HG03175 (cell line): Measurements from ENCODE around the gene TMEM198.
A peak's percentile ranks its signal among the peaks of the same experiment; 100 is the strongest.

ENCODE experiments used
- ATAC-seq: cut with Tn5 transposase; IDR thresholded peaks from one replicate; pipeline ENCODE4 v1.9.1; 2021; ENCODE audit warnings: mild to moderate bottlenecking, moderate library complexity; ENCODE audit not compliant: unreplicated experiment

Gene TMEM198

DNA sequence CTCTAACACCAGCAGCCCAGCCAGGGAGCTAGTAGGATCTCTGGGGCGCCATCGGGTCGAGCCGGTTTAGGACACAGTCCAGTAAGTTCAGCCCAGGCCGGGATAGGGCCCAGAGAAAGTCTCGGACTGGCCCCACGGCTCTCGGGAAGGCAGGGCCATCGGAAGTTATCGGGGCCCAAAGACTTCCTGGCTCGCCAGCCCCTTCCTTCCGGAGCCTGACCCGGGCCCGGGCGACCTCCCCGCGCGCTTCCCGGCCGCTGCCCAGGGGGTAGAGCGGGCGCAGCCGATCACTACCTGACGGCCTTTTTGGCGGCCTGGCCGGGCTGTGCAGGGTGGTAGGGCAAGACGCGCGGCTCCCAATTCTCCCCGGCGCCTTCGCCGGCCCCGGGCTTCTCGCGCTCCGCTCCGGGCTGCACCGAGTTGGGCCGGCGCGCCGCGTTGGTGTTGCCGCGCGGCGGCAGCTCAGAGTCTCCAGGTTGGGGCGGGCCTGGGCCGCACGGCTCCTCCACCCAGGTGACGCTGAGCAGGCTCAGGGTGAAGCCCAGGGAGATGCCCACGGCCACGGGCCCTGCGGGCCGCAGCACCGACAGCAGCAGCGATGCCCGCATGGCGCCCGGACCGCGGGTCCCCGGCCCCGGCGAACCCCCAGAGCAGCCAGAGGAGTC lies 765 bp upstream of the TMEM198 start:
- ATAC-seq: peak; percentile 41

DNA sequence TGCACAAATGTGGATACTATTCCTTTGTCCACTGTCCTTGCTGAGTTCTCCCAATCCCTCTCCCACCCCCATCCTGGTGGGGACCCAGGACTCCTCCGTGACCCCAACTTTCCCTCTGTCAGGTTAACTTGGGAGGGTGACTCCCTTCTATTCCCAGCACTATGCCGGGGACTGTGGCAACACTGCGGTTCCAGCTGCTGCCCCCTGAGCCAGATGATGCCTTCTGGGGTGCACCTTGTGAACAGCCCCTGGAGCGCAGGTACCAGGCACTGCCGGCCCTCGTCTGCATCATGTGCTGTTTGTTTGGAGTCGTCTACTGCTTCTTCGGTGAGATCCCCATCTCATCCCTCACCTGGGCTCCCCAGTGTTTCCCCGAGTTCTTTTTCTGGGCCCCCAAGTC lies 739 bp downstream of the TMEM198 start:
- no peak for ATAC-seq

DNA sequence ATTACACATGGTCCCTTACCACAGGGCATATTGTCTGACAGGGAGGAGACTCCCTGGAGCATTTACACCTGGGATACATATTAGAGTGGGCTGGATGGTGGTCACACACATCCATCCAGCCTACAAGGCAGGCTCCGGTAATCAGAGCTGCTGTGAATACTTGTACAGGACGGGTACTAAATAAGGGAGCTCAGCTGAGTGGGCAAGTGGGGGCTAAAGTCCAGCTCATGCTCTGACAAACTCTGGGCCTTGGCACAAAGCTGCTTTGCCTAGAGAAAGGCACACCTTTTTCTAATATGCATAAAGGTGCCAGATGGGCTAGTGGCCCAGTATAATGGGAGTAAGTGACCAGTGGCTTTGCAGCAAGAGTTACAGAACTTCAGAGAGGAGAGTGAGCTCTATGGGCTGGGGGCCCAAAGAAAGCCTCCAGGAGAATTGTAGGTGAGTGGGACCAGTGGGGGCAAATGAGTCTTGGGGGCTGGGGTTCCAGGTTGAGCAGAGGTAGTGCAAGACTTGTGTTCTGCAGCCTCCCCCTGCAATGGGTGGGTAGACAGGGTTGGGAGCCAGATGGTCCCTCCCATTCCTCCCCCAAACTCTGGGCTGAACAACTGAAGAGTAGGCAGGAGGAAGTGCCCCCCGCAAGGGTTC lies 1.6 kb downstream of the TMEM198 start:
- ATAC-seq: no peak

DNA sequence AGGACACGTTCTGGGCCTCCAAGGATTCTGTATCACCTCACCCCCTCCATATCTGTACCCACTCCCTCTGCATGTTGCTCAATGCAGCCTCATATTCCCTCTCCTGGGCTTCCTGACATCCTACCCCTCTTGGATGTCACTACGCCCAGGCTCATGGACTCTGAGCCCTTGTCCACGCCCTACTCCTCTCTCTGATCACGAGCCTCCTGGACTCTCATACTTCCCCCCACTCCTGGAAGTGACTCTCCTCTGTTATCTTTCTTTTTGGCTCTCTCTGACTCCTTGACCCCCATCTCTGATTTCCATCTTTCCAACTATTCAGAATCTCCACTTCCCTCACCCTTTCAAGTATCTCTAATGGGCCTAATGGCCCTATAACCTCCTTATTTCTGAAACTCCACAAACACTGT lies 2.1 kb downstream of the TMEM198 start:
- no peak for ATAC-seq

DNA sequence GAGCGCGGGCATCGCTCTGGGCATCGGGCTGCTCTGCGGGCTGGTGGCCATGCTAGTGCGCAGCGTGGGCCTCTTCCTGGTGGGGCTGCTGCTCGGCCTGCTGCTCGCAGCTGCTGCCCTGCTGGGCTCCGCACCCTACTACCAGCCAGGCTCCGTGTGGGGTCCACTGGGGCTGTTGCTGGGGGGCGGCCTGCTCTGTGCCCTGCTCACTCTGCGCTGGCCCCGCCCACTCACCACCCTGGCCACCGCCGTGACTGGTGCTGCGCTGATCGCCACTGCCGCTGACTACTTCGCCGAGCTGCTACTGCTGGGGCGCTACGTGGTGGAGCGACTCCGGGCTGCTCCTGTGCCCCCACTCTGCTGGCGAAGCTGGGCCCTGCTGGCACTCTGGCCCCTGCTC lies 3.8 kb downstream of the TMEM198 start:
- ATAC-seq: no peak

DNA sequence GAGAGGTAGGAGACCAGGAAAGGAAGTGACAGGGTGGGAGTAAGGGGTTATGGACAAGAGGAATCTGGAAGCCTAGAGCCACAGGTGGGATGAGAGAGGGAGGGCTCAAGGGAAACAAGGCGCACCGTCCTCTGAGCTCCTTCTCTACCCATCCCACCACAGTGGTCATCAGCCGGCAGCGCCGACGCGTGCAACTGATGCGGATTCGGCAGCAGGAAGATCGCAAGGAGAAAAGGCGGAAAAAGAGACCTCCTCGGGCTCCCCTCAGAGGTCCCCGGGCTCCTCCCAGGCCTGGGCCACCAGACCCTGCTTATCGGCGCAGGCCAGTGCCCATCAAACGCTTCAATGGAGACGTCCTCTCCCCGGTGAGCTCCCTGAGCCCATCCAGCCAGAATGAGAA lies 5.2 kb downstream of the TMEM198 start:
- ATAC-seq: no peak

DNA sequence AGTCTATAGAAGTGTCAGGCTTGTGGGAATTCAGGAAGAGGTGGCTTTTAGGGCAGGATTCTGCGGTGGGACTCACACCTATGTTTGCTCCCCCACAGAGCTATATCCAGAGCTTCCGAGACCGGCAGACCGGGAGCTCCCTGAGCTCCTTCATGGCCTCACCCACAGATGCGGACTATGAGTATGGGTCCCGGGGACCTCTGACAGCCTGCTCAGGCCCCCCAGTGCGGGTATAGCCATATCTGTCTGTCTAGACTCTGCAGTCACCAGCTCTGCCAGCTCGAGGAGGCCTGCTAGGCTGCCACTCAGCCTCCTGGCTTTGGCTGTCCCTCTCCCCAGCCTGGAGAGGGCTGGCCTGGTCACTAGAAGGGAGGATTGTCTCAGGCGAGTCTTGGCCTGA lies 5.8 kb downstream of the TMEM198 start:
- no peak for ATAC-seq

DNA sequence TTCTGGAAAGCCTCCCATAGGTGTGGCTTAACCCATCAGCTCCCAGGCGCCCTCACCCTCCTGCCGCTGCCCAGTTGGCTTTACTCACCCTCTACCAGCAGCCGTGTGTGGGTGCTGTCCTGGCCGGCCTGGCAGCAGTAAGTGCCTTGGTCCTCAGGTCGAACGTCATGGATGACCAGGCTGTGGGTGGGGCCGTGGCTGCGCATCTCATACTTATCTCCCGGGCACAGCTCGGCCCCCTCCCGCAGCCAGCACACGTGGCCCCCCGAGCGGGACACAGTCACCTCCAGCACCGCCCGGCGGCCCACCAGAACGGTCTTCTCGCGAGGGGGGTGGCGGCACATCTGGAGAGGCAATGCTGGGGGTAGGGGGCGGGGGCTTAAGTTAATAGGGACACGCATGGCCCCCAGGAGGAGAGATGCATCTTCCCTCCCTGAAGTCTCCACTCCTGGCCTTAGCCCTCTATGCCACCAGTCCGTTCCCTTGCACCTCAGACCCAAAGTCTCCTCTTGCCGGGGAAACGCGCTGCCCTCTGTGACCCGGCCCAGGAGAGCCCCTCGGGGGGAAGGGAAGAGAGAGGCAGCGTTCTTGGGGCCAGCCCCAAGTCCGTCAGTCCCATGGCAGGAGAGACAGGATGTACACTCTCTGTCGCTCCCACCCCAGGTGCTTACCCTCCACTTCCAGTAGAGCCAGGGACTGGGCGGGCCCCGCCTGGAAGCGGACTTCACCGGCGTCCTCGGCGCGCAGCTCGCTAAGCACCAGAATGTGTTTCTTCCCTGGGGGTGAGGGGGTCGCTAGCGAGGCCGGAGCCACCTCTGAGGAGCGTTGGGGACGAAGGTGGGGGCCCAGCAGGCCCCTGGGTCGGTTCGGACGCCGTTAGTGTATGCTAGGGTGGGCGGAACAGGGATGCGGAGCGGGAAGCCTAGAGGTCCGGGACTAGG lies 7.9 kb downstream of the TMEM198 start:
- ATAC-seq: peak; percentile 15

DNA sequence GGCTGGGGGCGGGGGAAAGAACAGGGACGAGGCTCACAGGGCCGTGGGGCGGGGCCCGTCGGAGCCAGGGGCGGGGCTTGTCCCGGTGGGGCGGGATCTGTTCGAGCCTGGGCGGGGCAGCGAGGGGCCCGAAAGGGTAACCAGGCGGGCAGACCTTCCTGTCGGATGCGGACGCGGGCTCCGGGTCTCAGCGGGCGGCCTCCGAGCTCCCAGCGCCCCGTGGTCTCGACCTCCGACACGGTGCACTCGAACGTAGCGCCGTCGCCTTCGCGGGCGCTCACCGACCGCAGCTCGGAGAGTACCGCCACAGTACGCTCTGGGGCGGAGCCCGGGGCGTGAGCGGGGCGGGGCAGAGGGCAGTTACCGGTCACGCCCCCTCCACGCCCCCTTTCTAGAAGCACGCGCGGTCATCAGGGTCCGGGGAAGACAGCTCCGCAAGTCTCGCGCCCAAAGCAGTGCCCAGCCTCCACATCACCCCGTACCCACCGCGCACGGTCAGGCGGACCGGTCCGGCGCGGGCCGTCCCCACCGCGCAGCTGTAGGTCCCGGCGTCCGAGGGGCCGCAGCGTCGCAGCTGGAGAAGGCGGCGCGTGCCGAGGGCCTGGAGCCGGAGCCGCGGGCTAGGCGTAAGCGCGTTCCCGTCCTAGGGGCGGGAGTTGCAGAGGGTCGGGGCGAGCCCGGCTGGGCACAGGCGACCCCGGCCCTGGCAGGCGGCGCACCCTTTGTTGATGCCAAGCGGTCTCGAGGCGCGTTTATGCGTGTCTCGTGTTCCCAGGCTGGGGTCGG lies 8.7 kb downstream of the TMEM198 start:
- peak; percentile 87 for ATAC-seq

DNA sequence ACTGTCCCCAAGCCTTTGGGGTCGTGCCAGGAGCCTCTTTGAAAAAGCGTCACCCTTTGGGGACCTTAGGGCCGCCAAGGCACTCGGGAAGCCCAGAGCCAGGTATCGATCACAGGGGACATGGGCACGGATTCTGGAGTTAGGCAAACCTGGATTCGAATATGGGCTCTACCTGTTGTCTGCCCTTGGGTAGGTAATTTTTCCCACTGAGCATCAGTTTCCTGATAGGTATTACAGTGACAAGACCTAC lies 9.3 kb downstream of the TMEM198 start:
- no peak for ATAC-seq

DNA sequence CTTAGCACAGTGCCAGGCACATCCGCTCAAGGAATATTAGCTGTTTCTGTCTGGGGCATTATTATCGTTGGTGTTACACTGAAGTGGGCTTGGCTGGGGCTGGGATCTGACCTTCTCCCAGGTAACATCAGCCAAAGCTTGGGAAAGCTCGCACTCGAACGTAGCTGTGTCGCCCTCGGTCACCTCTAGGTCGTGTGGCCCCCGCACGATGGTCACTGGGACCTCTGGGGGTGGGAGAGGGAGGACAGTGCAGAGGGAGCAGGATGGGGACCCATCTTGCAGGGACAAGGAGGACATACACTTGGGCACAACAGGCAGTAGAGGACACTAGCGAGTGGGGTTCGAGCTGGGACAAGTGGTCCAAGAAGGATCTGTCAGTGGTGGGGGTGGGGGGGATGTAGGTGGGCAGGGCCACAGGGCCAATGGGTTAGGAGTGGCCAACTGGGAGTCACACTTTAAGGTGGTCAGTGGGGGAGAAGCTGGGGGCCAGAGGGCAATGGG lies 9.7 kb downstream of the TMEM198 start:
- ATAC-seq: no peak

DNA sequence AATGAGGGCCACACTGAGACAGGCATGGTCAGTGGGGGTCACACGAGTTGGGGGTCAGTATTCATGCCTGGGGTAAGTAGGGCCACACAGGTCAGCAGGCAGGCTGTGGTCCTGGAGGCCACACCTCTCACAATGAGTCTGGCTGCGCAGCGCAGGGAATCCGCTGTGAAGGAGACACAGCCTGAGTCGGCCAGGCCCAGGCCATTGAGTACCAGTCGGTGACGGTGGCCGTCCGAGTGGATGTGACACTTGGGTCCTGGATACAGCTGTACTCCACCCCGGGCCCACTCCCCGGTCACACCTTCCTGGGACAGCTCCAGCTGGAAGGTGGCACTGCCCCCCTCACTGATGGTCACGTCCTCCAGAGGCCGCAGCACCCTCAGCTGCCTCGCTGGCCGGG lies 10.5 kb downstream of the TMEM198 start:
- no peak for ATAC-seq

DNA sequence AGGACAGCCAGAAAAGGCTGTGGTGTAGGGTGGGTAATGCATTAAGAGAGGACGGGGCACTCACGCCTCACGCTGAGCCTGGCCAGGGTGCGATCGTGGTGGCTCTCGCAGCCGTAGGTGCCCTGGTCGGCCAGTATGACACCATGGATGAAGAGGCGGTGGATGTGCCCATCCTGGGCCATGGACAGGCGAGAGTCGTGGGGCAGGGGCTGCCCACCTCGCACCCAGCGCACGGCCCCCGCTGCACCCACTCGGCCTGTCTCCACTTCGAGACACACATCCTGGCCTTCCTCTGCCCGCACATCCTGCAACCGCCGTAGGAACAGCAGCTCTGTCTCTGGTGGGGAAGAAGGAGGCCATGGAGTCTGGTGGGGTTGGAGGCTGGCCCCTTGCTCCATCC lies 12.1 kb downstream of the TMEM198 start:
- ATAC-seq: no peak

DNA sequence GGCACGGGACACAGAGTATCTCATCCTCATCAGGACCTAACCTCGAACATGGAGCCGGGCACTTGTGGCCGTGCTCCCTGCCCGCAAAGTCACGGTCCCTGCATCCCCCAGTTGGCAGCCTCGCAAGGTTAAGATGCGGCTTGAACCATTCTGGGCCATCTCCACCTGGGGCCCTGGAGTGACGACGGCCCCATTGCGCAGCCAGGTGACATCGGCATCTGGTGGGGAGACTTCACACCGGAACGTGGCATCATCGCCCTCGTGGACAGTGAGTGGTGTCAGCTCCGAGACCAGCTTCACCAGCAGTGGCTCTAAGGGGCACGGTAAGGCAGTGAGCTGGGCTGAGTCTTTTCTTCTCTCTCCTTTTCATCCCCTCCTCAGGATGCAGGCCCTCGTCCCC lies 12.6 kb downstream of the TMEM198 start:
- no peak for ATAC-seq

DNA sequence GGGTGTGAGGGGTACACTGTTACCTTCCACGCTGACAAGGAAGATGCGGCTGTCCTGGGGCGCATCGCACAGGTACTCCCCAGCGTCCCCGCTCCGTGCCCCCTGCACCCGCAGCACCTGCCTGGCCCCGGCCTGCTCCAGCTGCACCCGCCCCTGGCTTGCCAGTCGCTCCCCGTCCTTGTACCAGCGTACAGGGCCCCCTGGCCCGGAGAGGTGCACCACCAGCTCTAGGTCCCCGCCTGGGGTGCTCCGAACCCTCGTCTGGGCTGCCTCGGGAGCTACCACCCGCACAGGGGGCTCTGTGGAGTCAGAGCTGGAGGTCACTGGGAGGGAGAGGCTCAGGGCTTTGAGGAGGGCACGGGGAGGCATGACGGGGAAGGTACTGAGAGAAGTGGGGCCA lies 13.5 kb downstream of the TMEM198 start:
- ATAC-seq: no peak

DNA sequence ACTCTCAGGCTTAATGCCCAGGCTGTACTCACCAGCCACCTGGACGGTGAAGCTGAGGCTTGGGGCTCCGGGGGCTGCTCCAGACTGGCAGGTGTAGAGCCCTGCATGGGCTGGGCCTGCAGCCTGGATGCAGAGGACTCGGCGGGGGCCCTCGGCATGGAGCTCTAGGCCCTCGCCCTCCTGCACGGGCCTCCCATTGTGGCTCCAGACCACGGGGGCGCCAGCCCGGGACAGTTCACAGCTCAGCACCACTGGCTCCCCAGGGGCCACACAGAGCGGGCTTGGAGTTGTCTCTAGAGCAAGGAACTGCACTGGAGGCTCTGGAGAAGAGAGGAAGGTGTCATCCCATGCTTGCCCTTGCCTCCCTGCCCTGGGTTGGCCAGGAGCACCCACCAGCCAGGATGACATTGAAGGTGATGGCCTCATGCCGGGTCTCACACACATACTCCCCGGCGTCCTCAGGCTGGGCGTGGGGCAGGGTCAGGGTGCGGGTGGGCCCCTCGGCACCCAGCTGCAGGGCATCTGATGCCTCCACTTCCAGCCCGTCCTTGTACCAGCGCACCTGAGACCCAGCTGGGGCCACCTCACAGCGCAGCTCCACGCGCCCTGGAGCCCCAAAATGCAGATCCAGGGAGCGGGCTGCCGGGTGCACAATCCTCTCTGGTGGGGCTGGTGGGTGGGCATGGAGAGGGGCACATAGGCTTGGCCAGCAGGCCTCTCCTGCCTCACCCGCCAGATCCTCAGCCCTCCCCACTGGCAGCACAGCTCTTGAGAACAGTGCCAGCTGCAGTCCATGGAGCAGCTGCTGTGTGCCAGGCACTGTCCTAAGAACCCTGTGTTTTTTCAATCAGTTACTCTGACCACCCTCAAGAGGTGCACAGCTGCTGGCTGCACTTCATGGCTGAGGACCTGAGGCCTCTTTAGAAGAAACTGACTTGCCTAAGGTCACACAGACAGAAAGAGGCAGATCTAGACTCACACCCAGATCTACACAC lies 14.3 kb downstream of the TMEM198 start:
- no peak for ATAC-seq

DNA sequence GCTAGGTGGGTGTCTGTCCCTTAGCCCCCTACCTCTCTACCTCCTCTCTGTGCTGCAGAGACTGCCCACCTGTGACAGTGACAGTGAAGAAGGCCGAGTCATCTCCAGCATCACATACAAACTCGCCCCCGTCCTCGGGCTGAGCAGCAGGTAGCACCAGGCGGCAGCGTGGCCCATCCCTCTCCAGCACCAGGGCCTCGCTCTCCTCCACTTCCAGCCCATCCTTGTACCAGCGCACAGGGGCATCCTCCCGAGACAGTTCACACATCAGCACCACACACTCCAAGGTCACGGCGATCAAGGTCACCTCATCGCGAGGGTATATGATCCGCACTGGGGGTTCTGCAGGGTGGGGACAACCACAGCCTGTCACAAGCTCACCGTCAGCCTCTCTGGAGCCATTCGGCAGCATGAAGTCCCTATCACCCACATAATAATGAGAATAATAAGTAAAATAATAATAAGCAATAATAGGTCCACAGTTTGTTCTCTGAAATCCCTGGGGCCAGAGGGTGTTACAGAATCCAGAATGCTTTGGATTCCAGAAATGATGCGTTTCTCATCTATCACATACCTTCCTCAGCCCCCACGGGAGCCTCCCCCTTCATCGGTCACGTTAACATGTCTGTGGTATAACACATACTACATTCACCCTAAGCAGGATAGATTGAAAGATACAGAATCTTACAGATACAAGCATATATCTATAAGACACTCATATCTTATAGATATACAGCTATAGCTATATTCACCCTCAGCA lies 15.5 kb downstream of the TMEM198 start:
- ATAC-seq: no peak

DNA sequence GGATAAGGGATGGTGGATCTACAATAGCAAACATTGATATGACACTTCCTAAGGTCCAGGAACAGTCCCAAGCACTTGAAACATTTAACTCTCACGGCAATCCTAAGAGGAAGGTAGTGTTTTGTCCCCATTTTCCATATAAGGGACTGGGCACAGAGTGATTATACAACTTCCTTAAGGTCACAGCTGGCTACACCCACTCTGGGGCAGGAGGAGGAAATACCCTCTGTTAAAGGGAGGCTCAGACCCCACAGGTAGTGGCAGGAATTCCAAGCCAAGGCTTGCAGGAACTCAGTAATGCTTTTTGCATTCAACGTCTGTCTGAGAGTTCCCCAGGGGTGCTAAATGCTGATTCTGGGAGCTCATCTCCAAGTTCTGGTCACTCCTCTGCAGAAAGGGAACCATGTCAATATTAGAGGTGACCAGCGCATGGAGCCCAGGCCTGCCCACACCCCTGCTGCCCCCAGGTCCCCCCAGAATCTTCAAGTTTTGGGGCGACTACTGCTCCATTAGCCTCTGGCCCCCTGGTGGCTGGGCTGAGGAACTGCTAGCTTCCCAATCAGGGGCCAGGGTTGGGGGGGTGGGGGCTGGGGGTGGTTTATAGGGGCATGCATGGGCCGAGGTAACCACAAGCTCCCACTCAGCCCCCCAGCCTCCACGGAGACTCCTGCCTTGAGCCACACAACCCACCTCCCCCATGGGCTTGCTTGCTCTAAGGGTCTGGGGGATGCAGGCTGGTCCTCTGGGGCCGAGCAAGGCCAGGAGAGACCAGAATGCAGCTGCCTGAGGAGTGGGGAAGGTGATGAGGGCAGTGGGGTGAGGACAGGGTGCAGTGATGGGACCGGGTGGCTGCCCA lies 16.4 kb downstream of the TMEM198 start:
- no peak for ATAC-seq

DNA sequence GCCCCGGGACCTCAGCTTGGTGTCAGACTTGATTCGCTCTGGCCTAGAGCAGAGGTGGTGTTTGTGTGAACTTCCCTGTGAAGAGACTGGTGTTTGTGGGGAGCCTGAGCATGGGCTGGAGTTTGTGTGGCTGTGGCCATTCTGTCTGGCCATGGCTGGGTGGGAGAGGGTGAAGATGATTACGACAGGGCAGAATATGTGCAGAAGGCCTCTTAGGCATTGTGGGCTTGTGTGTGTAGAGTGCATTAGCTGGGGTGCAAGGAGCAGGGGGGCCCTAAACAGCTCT lies 17.0 kb downstream of the TMEM198 start:
- ATAC-seq: no peak
